Measurements from ENCODE around the gene MKX. TPM values are rescaled to one million over a fixed set of nuclear protein-coding genes. Genes with fewer than 3 reads are reported as not detected.

Gene MKX
- total and polyA plus RNA-seq, 9 of the 15 experiments (the other 6 are each of a cell fraction or from before 2014, with no cell fraction given): 0.07 TPM; not detected in 7

- CTCF ChIA-PET (ENCODE audit: low intra/inter-chr PET ratio): no interaction called here
- BruUV-seq (replicated peaks): no TSS peak
- no peaks in the 10 kb centered on the region; a peak in 1 of 5 replicates for H3K27me3 ChIP-seq (ENCODE audit: control insufficient read depth in 2 of 2, insufficient read depth in 2 of 2, low read length in 2 of 2)
- WGBS (ENCODE audit: insufficient coverage, low coverage, missing lambda C conversion rate): 0% methylated on average over 5 of the region's 5 CpGs
- FAIRE-seq: no peak
- no peaks in the 10 kb centered on the region for H3K9me1 ChIP-seq (ENCODE audit: control insufficient read depth, insufficient read depth, low read length)
- intact Hi-C loops (cut with micrococcal nuclease) (no loop called here), in situ Hi-C loops (cut with MboI) (no loop called here)
- TF ChIP-seq ATF3 (IDR thresholded peaks at IDR 0.05): 0 out of 2 replicates have a peak, but pooled peaks have one; percentile 15
- TF ChIP-seq ATF3 (CRISPR knock-in tag; conservative IDR thresholded peaks at IDR 0.05): no peak
- no peak for TF ChIP-seq POLR2AphosphoS5 (IDR thresholded peaks at IDR 0.05; ENCODE audit: control insufficient read depth, insufficient read depth, low read depth, low read length)
- no peak for TF ChIP-seq THRA (IDR thresholded peaks at IDR 0.05)
- no peak for TF ChIP-seq MAFG (tag; conservative IDR thresholded peaks at IDR 0.05)
- TF ChIP-seq MCM7 (IDR thresholded peaks at IDR 0.05): no peak
- TF ChIP-seq ELK3 (CRISPR knock-in tag; IDR thresholded peaks at IDR 0.05): no peak
- TF ChIP-seq ZBTB8A (IDR thresholded peaks at IDR 0.05; ENCODE audit: partially characterized antibody): no peak
- TF ChIP-seq, protein P1, sequence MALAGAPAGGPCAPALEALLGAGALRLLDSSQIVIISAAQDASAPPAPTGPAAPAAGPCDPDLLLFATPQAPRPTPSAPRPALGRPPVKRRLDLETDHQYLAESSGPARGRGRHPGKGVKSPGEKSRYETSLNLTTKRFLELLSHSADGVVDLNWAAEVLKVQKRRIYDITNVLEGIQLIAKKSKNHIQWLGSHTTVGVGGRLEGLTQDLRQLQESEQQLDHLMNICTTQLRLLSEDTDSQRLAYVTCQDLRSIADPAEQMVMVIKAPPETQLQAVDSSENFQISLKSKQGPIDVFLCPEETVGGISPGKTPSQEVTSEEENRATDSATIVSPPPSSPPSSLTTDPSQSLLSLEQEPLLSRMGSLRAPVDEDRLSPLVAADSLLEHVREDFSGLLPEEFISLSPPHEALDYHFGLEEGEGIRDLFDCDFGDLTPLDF (CRISPR knock-in tag; IDR thresholded peaks at IDR 0.05): no peak
- no peak for TF ChIP-seq STAT5A (IDR thresholded peaks at IDR 0.05; ENCODE audit: borderline replicate concordance, low read length)
- TF ChIP-seq ATF1 (CRISPR knock-in tag; IDR thresholded peaks at IDR 0.05): no peak
- TF ChIP-seq ATF1 (tag; IDR thresholded peaks at IDR 0.05): peak; percentile 42; the same call in 1 of the 2 replicates
- no peaks in the 10 kb centered on the region for H3K4me1 ChIP-seq (replicated peaks in 1 of 2; ENCODE audit: control insufficient read depth in 2 of 2, insufficient read depth in 2 of 2, low read length in 2 of 2)
- H3K79me2 ChIP-seq (ENCODE audit: control insufficient read depth, insufficient read depth, low read length): no peaks in the 10 kb centered on the region
- no peaks in the 10 kb centered on the region for H3K9me3 ChIP-seq (replicated peaks; ENCODE audit: control insufficient read depth, insufficient read depth, low read depth, low read length)
- ATAC-seq: no peak
- H3K9ac ChIP-seq (ENCODE audit: insufficient read depth in 1 of 2, low read depth in 2 of 2, low read length in 2 of 2): no peak overlapping the region
- H4K20me1 ChIP-seq (replicated peaks; ENCODE audit: control insufficient read depth, insufficient read depth, low read length): no peaks in the 10 kb centered on the region
- no peak for DNase-seq (ENCODE audit: extremely low read depth in 1 of 4, low spot score in 3 of 4)
- H3K36me3 ChIP-seq (ENCODE audit: control insufficient read depth, insufficient read depth, low read length): no peaks in the 10 kb centered on the region
- no peak overlapping the region for H3K4me2 ChIP-seq (ENCODE audit: insufficient read depth, low read length)
- H3K27ac ChIP-seq (ENCODE audit: extremely low read depth, low read depth, low read length): no peak overlapping the region
- H3K4me3 ChIP-seq: no peak overlapping the region
- POLR2A ChIA-PET: no interaction called here
- no peak overlapping the region for H2AFZ ChIP-seq (ENCODE audit: low read depth, low read length)
Observed at GRCh38 chr10:27644307-27644939, 101.2 kb downstream of the MKX start.
